SK-N-SH treated with all-trans-retinoic acid at 6 μM for 48 hours (cell line): ENCODE measurements around the gene TXNDC11.

ENCODE experiments used
- ARNTL ChIP-seq: fragments of 450-650 bp; formaldehyde crosslinking; IDR thresholded peaks from 2 replicates; pipeline ENCODE4 v1.5.0; 2020; ENCODE audit warnings: low read depth, mild to moderate bottlenecking, moderate library complexity, borderline replicate concordance
- GLIS3 ChIP-seq: fragments of 250-450 bp; sonication (Bioruptor Pico); IDR thresholded peaks from 2 replicates; pipeline ENCODE4 v1.5.0; 2020; ENCODE audit warnings: mild to moderate bottlenecking, moderate library complexity
- PPARA ChIP-seq: fragments of 250-450 bp; sonication (Bioruptor Pico); IDR thresholded peaks from 2 replicates; pipeline ENCODE4 v1.5.0; 2020; ENCODE audit warnings: mild to moderate bottlenecking, borderline replicate concordance
- TF ChIP-seq, protein P1 (sequence below): fragments of 250-450 bp; sonication (Bioruptor Pico); IDR thresholded peaks from 2 replicates; pipeline ENCODE4 v1.8.0; 2021; ENCODE audit warnings: low read depth, mild to moderate bottlenecking, moderate library complexity, borderline replicate concordance
- TF ChIP-seq, protein P2 (sequence below): fragments of 250-450 bp; sonication (Bioruptor Pico); IDR thresholded peaks from 2 replicates; pipeline ENCODE4 v1.8.0; 2020; ENCODE audit warnings: mild to moderate bottlenecking, moderate library complexity, borderline replicate concordance
- TF ChIP-seq, protein P3 (sequence below): fragments of 250-450 bp; sonication (Bioruptor Pico); IDR thresholded peaks from 2 replicates; pipeline ENCODE4 v1.5.1; 2021; ENCODE audit warnings: mild to moderate bottlenecking, moderate library complexity

DNA sequence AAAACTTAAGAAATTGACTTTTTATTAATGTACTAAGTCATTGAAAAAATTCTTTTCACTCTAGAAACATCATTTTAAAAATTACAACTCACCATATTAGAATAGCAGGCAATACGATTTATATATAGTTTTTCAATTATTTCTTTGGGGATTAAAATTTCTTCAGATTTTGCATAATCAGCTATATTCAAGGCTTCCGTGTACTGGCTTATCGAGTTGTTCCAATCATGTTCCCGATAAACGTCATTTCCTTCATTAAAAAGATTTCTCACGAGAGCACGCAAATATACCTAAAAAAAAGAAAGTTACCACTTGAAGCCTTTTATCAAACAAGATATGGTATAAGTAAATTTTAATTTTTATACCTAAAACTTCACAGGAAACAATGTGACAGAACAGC, 36.4 kb upstream of the TXNDC11 start:
- TF ChIP-seq, protein P1, sequence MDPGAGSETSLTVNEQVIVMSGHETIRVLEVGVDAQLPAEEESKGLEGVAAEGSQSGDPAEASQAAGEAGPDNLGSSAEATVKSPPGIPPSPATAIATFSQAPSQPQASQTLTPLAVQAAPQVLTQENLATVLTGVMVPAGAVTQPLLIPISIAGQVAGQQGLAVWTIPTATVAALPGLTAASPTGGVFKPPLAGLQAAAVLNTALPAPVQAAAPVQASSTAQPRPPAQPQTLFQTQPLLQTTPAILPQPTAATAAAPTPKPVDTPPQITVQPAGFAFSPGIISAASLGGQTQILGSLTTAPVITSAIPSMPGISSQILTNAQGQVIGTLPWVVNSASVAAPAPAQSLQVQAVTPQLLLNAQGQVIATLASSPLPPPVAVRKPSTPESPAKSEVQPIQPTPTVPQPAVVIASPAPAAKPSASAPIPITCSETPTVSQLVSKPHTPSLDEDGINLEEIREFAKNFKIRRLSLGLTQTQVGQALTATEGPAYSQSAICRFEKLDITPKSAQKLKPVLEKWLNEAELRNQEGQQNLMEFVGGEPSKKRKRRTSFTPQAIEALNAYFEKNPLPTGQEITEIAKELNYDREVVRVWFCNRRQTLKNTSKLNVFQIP (CRISPR knock-in tag): no peak
- TF ChIP-seq, protein P2, sequence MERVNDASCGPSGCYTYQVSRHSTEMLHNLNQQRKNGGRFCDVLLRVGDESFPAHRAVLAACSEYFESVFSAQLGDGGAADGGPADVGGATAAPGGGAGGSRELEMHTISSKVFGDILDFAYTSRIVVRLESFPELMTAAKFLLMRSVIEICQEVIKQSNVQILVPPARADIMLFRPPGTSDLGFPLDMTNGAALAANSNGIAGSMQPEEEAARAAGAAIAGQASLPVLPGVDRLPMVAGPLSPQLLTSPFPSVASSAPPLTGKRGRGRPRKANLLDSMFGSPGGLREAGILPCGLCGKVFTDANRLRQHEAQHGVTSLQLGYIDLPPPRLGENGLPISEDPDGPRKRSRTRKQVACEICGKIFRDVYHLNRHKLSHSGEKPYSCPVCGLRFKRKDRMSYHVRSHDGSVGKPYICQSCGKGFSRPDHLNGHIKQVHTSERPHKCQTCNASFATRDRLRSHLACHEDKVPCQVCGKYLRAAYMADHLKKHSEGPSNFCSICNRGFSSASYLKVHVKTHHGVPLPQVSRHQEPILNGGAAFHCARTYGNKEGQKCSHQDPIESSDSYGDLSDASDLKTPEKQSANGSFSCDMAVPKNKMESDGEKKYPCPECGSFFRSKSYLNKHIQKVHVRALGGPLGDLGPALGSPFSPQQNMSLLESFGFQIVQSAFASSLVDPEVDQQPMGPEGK (CRISPR knock-in tag): no peak
- TF ChIP-seq GLIS3 (CRISPR knock-in tag): no peak
- TF ChIP-seq PPARA (CRISPR knock-in tag): no peak
- no peak for TF ChIP-seq ARNTL (CRISPR knock-in tag)
- TF ChIP-seq, protein P3, sequence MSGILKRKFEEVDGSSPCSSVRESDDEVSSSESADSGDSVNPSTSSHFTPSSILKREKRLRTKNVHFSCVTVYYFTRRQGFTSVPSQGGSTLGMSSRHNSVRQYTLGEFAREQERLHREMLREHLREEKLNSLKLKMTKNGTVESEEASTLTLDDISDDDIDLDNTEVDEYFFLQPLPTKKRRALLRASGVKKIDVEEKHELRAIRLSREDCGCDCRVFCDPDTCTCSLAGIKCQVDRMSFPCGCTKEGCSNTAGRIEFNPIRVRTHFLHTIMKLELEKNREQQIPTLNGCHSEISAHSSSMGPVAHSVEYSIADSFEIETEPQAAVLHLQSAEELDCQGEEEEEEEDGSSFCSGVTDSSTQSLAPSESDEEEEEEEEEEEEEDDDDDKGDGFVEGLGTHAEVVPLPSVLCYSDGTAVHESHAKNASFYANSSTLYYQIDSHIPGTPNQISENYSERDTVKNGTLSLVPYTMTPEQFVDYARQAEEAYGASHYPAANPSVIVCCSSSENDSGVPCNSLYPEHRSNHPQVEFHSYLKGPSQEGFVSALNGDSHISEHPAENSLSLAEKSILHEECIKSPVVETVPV: no peak
